ENCODE measurements around the gene BRAT1.

The BRAT1 gene

GRCh38 chr7:2515424-2516193 lies 39.7 kb downstream of the BRAT1 start:
- H3K27me3 ChIP-seq (ENCODE audit: control insufficient read depth, insufficient read depth, low read length) = peaks cover 25% of the 10 kb centered on the region
- no peaks in the 10 kb centered on the region for H3K36me3 ChIP-seq (ENCODE audit: control insufficient read depth, low read depth, low read length)
- no peak overlapping the region for H3K9ac ChIP-seq (ENCODE audit: low read length)
- H3K4me3 ChIP-seq (ENCODE audit: low read length) = no peak overlapping the region
- H3K27ac ChIP-seq (ENCODE audit: low read length) = no peak overlapping the region
- no peaks in the 10 kb centered on the region for H3K9me3 ChIP-seq (ENCODE audit: control insufficient read depth, low read depth, low read length)
- H3K4me1 ChIP-seq (ENCODE audit: control insufficient read depth, low read depth, low read length) = peaks cover 21% of the 10 kb centered on the region

GRCh38 chr7:2514473-2515423 lies 40.6 kb downstream of the BRAT1 start:
- H3K4me3 ChIP-seq (ENCODE audit: low read length) = no peak overlapping the region
- no peaks in the 10 kb centered on the region for H3K36me3 ChIP-seq (ENCODE audit: control insufficient read depth, low read depth, low read length)
- H3K9ac ChIP-seq (ENCODE audit: low read length) = no peak overlapping the region
- peaks cover 20% of the 10 kb centered on the region for H3K27me3 ChIP-seq (ENCODE audit: control insufficient read depth, insufficient read depth, low read length)
- peaks cover 18% of the 10 kb centered on the region for H3K4me1 ChIP-seq (ENCODE audit: control insufficient read depth, low read depth, low read length)
- H3K9me3 ChIP-seq (ENCODE audit: control insufficient read depth, low read depth, low read length) = no peaks in the 10 kb centered on the region
- H3K27ac ChIP-seq (ENCODE audit: low read length) = no peak overlapping the region

GRCh38 chr7:2513702-2514101 lies 41.6 kb downstream of the BRAT1 start:
- no peak overlapping the region for H3K4me3 ChIP-seq (ENCODE audit: low read length)
- peaks cover 24% of the 10 kb centered on the region for H3K4me1 ChIP-seq (ENCODE audit: control insufficient read depth, low read depth, low read length)
- H3K27ac ChIP-seq (ENCODE audit: low read length) = no peak overlapping the region

GRCh38 chr7:2512713-2513112 lies 42.6 kb downstream of the BRAT1 start:
- peaks cover 6% of the 10 kb centered on the region for H3K27me3 ChIP-seq (ENCODE audit: control insufficient read depth, insufficient read depth, low read length)
- no peak overlapping the region for H3K9ac ChIP-seq (ENCODE audit: low read length)
- H3K4me1 ChIP-seq (ENCODE audit: control insufficient read depth, low read depth, low read length) = peaks cover 18% of the 10 kb centered on the region
- no peaks in the 10 kb centered on the region for H3K9me3 ChIP-seq (ENCODE audit: control insufficient read depth, low read depth, low read length)
- H3K4me3 ChIP-seq (ENCODE audit: low read length) = no peak overlapping the region
- no peaks in the 10 kb centered on the region for H3K36me3 ChIP-seq (ENCODE audit: control insufficient read depth, low read depth, low read length)
- H3K27ac ChIP-seq (ENCODE audit: low read length) = no peak overlapping the region

More at GRCh38 chr7:2513702-2514101, 41.6 kb downstream of the BRAT1 start:
- no peak overlapping the region for H3K9ac ChIP-seq (ENCODE audit: low read length)
- no peaks in the 10 kb centered on the region for H3K9me3 ChIP-seq (ENCODE audit: control insufficient read depth, low read depth, low read length)
- peaks cover 15% of the 10 kb centered on the region for H3K27me3 ChIP-seq (ENCODE audit: control insufficient read depth, insufficient read depth, low read length)
- no peaks in the 10 kb centered on the region for H3K36me3 ChIP-seq (ENCODE audit: control insufficient read depth, low read depth, low read length)

- no peaks in the 10 kb centered on the region for H3K36me3 ChIP-seq (ENCODE audit: control insufficient read depth, low read depth, low read length)
- H3K27me3 ChIP-seq (ENCODE audit: control insufficient read depth, insufficient read depth, low read length) = peaks cover under 1% of the 10 kb centered on the region
- H3K9me3 ChIP-seq (ENCODE audit: control insufficient read depth, low read depth, low read length) = no peaks in the 10 kb centered on the region
- H3K4me3 ChIP-seq (ENCODE audit: low read length) = no peak overlapping the region
- H3K9ac ChIP-seq (ENCODE audit: low read length) = no peak overlapping the region
- no peak overlapping the region for H3K27ac ChIP-seq (ENCODE audit: low read length)
- peaks cover 13% of the 10 kb centered on the region for H3K4me1 ChIP-seq (ENCODE audit: control insufficient read depth, low read depth, low read length)
Observed at GRCh38 chr7:2512179-2512661, 43.1 kb downstream of the BRAT1 start.

GRCh38 chr7:2511769-2512168 lies 43.6 kb downstream of the BRAT1 start:
- Histone ChIP-seq H3K27ac (ENCODE audit: low read length) (no peak overlapping the region), H3K9me3 (ENCODE audit: control insufficient read depth, low read depth, low read length) (no peaks in the 10 kb centered on the region), H3K4me1 (ENCODE audit: control insufficient read depth, low read depth, low read length) (peaks cover 9% of the 10 kb centered on the region), H3K9ac (ENCODE audit: low read length) (no peak overlapping the region), H3K4me3 (ENCODE audit: low read length) (no peak overlapping the region), H3K27me3 (ENCODE audit: control insufficient read depth, insufficient read depth, low read length) (no peaks in the 10 kb centered on the region), H3K36me3 (ENCODE audit: control insufficient read depth, low read depth, low read length) (no peaks in the 10 kb centered on the region)

- Histone ChIP-seq H3K27me3 (ENCODE audit: control insufficient read depth, insufficient read depth, low read length) (no peaks in the 10 kb centered on the region), H3K27ac (ENCODE audit: low read length) (no peak overlapping the region), H3K4me3 (ENCODE audit: low read length) (no peak overlapping the region), H3K9ac (ENCODE audit: low read length) (no peak overlapping the region), H3K9me3 (ENCODE audit: control insufficient read depth, low read depth, low read length) (no peaks in the 10 kb centered on the region), H3K36me3 (ENCODE audit: control insufficient read depth, low read depth, low read length) (no peaks in the 10 kb centered on the region), H3K4me1 (ENCODE audit: control insufficient read depth, low read depth, low read length) (peaks cover 9% of the 10 kb centered on the region)
Observed at GRCh38 chr7:2510909-2511768, 44.2 kb downstream of the BRAT1 start.

- H3K27ac ChIP-seq (ENCODE audit: low read length) = no peak overlapping the region
- H3K9ac ChIP-seq (ENCODE audit: low read length) = no peak overlapping the region
- H3K36me3 ChIP-seq (ENCODE audit: control insufficient read depth, low read depth, low read length) = no peaks in the 10 kb centered on the region
- H3K27me3 ChIP-seq (ENCODE audit: control insufficient read depth, insufficient read depth, low read length) = no peaks in the 10 kb centered on the region
- H3K4me1 ChIP-seq (ENCODE audit: control insufficient read depth, low read depth, low read length) = peaks cover 9% of the 10 kb centered on the region
- H3K9me3 ChIP-seq (ENCODE audit: control insufficient read depth, low read depth, low read length) = no peaks in the 10 kb centered on the region
- no peak overlapping the region for H3K4me3 ChIP-seq (ENCODE audit: low read length)
Observed at GRCh38 chr7:2510130-2510776, 45.1 kb downstream of the BRAT1 start.

- H3K27ac ChIP-seq (ENCODE audit: low read length) = no peak overlapping the region
- H3K4me1 ChIP-seq (ENCODE audit: control insufficient read depth, low read depth, low read length) = peaks cover 9% of the 10 kb centered on the region
- H3K9me3 ChIP-seq (ENCODE audit: control insufficient read depth, low read depth, low read length) = no peaks in the 10 kb centered on the region
- H3K27me3 ChIP-seq (ENCODE audit: control insufficient read depth, insufficient read depth, low read length) = no peaks in the 10 kb centered on the region
- no peaks in the 10 kb centered on the region for H3K36me3 ChIP-seq (ENCODE audit: control insufficient read depth, low read depth, low read length)
- no peak overlapping the region for H3K4me3 ChIP-seq (ENCODE audit: low read length)
- H3K9ac ChIP-seq (ENCODE audit: low read length) = no peak overlapping the region
Observed at GRCh38 chr7:2509298-2509906, 45.9 kb downstream of the BRAT1 start.

GRCh38 chr7:2508327-2509215 lies 46.8 kb downstream of the BRAT1 start:
- peaks cover 9% of the 10 kb centered on the region for H3K4me1 ChIP-seq (ENCODE audit: control insufficient read depth, low read depth, low read length)
- no peak overlapping the region for H3K4me3 ChIP-seq (ENCODE audit: low read length)
- H3K27ac ChIP-seq (ENCODE audit: low read length) = no peak overlapping the region

More at GRCh38 chr7:2508327-2509215, 46.8 kb downstream of the BRAT1 start:
- Histone ChIP-seq H3K9me3 (ENCODE audit: control insufficient read depth, low read depth, low read length) (no peaks in the 10 kb centered on the region), H3K27me3 (ENCODE audit: control insufficient read depth, insufficient read depth, low read length) (no peaks in the 10 kb centered on the region), H3K9ac (ENCODE audit: low read length) (no peak overlapping the region), H3K36me3 (ENCODE audit: control insufficient read depth, low read depth, low read length) (no peaks in the 10 kb centered on the region)
